ENCODE measurements around the gene BRIP1.

- TF ChIP-seq EZH2phosphoT487 (IDR thresholded peaks at IDR 0.05; ENCODE audit: insufficient read depth, low read depth) (no peak), EZH2 (IDR thresholded peaks at IDR 0.05; ENCODE audit: insufficient read depth, poor library complexity, severe bottlenecking) (no peak)
These were observed 48.8 kb downstream of the BRIP1 start for GRCh38 chr17:61814485-61814884.

Data from GM23248 (cell line).